Measurements from ENCODE around the gene GNAZ. TPM values are rescaled to one million over a fixed set of nuclear protein-coding genes. Genes with fewer than 3 reads are reported as not detected.

GNAZ gene
- total RNA-seq, 1 donor from 2014 or later: 0.66 TPM

- intact Hi-C loops (cut with micrococcal nuclease): no loop called here
Observed at GRCh38 chr22:23106344-23106743, 36.0 kb downstream of the GNAZ start.

- intact Hi-C loops (cut with micrococcal nuclease): no loop called here
Observed at GRCh38 chr22:23106906-23107367, 36.6 kb downstream of the GNAZ start.

- intact Hi-C loops (cut with micrococcal nuclease): no loop called here
Observed at GRCh38 chr22:23107487-23108248, 37.3 kb downstream of the GNAZ start.

- intact Hi-C loops (cut with micrococcal nuclease): no loop called here
Observed at GRCh38 chr22:23108249-23109078, 38.1 kb downstream of the GNAZ start.

GRCh38 chr22:23109079-23109347, 38.7 kb downstream of the GNAZ start:
- intact Hi-C loops (cut with micrococcal nuclease): no loop called here

- intact Hi-C loops (cut with micrococcal nuclease): no loop called here
Observed at GRCh38 chr22:23109441-23109978, 39.2 kb downstream of the GNAZ start.

- intact Hi-C loops (cut with micrococcal nuclease): no loop called here
Observed at GRCh38 chr22:23110190-23110921, 40.0 kb downstream of the GNAZ start.

GRCh38 chr22:23110922-23111527, 40.7 kb downstream of the GNAZ start:
- intact Hi-C loops (cut with micrococcal nuclease): no loop called here

- intact Hi-C loops (cut with micrococcal nuclease): no loop called here
Observed at GRCh38 chr22:23112472-23113012, 42.2 kb downstream of the GNAZ start.

- intact Hi-C loops (cut with micrococcal nuclease): no loop called here
Observed at GRCh38 chr22:23113067-23113846, 42.9 kb downstream of the GNAZ start.

GRCh38 chr22:23113847-23114720, 43.8 kb downstream of the GNAZ start:
- intact Hi-C loops (cut with micrococcal nuclease): no loop called here

- intact Hi-C loops (cut with micrococcal nuclease): no loop called here
Observed at GRCh38 chr22:23114721-23115020, 44.4 kb downstream of the GNAZ start.

- intact Hi-C loops (cut with micrococcal nuclease): no loop called here
Observed at GRCh38 chr22:23115369-23115768, 45.0 kb downstream of the GNAZ start.

GRCh38 chr22:23115825-23116494, 45.6 kb downstream of the GNAZ start:
- intact Hi-C loops (cut with micrococcal nuclease): no loop called here

GRCh38 chr22:23116506-23117263, 46.4 kb downstream of the GNAZ start:
- intact Hi-C loops (cut with micrococcal nuclease): no loop called here

GRCh38 chr22:23117275-23117674, 47.0 kb downstream of the GNAZ start:
- intact Hi-C loops (cut with micrococcal nuclease): no loop called here

- intact Hi-C loops (cut with micrococcal nuclease): no loop called here
Observed at GRCh38 chr22:23117891-23118646, 47.8 kb downstream of the GNAZ start.
